SIG-M5 treated with dmso at 0.1 percent for 504 hours (cell line): ENCODE measurements around the gene PIK3CG.
"Not testable (repeated sequence)": the region's sequence is repeated elsewhere in the genome, so short reads cannot be mapped to it uniquely, and the experiment has no call there.

Experiments used
- DNase-seq: peaks from one replicate; lab custom pipeline; 2025; ENCODE audit not compliant: unreplicated experiment; lab: John Stamatoyannopoulos, UW

Gene PIK3CG

GRCh38 chr7:106885652-106886051 lies 20.6 kb downstream of the PIK3CG start:
- no peak for DNase-seq

GRCh38 chr7:106887421-106887820 lies 22.3 kb downstream of the PIK3CG start:
- DNase-seq = no peak

- DNase-seq = no peak
These were observed 23.1 kb downstream of the PIK3CG start for GRCh38 chr7:106888204-106888603.

GRCh38 chr7:106890952-106891351 lies 25.9 kb downstream of the PIK3CG start:
- DNase-seq = no peak

- DNase-seq = no peak
These were observed 26.7 kb downstream of the PIK3CG start for GRCh38 chr7:106891548-106892410.

GRCh38 chr7:106893591-106893990 lies 28.5 kb downstream of the PIK3CG start:
- peak; percentile 9 for DNase-seq

GRCh38 chr7:106895246-106895864 lies 30.3 kb downstream of the PIK3CG start:
- peak; percentile 43 for DNase-seq

- DNase-seq = no peak
These were observed 31.1 kb downstream of the PIK3CG start for GRCh38 chr7:106896231-106896630.

- DNase-seq = not testable (repeated sequence)
These were observed 32.5 kb downstream of the PIK3CG start for GRCh38 chr7:106897553-106897952.

GRCh38 chr7:106898967-106899366 lies 33.9 kb downstream of the PIK3CG start:
- not testable (repeated sequence) for DNase-seq

- no peak for DNase-seq
These were observed 36.9 kb downstream of the PIK3CG start for GRCh38 chr7:106901828-106902441.

- no peak for DNase-seq
These were observed 40.7 kb downstream of the PIK3CG start for GRCh38 chr7:106905734-106906133.

- DNase-seq = no peak
These were observed 46.9 kb downstream of the PIK3CG start for GRCh38 chr7:106911959-106912358.

- no peak for DNase-seq
These were observed 49.0 kb downstream of the PIK3CG start for GRCh38 chr7:106914018-106914607.

- DNase-seq = no peak
These were observed 50.3 kb downstream of the PIK3CG start for GRCh38 chr7:106915407-106915806.

- no peak for DNase-seq
These were observed 50.8 kb downstream of the PIK3CG start for GRCh38 chr7:106915873-106916272.

GRCh38 chr7:106916679-106917078 lies 51.6 kb downstream of the PIK3CG start:
- DNase-seq = no peak

GRCh38 chr7:106918991-106919390 lies 53.9 kb downstream of the PIK3CG start:
- DNase-seq = no peak

- DNase-seq = not testable (repeated sequence)
These were observed 59.4 kb downstream of the PIK3CG start for GRCh38 chr7:106924468-106924867.

- no peak for DNase-seq
These were observed 61.8 kb downstream of the PIK3CG start for GRCh38 chr7:106926892-106927291.

- no peak for DNase-seq
These were observed 62.5 kb downstream of the PIK3CG start for GRCh38 chr7:106927536-106927935.

GRCh38 chr7:106929616-106930015 lies 64.5 kb downstream of the PIK3CG start:
- DNase-seq = not testable (repeated sequence)
